HEK293 (cell line): ENCODE data around the gene OLR1.

Source experiments
- CTCF ChIA-PET: fragments of 350-600 bp; formaldehyde crosslinking; extraction: SDS; loops from one replicate; lab custom pipeline; 2021; ENCODE audit warnings: antibody characterized with exemption; lab: Yijun Ruan, JAX
- POLR2A ChIA-PET: fragments of 300-600 bp; formaldehyde crosslinking; extraction: SDS; loops from one replicate; lab custom pipeline; 2020; ENCODE audit warnings: antibody characterized with exemption, inconsistent platforms; lab: Yijun Ruan, JAX
- H3K27ac ChIP-seq: fragments of 200-500 bp; sonication (Bioruptor generic); 2 replicates; pipeline ENCODE4 v1.5.1; 2014; ENCODE audit warnings: low read depth, low read length, control low read depth, inconsistent platforms; ENCODE audit errors: extremely low read depth
- H3K36me3 ChIP-seq, 2 experiments: fragments of 200-500 bp in 1 of 2; sonication (Bioruptor generic) in 1 of 2; 1 replicate in 1 of 2; 2 replicates in 1 of 2; pipeline ENCODE4 v1.5.1; 2014 to 2017; ENCODE audit warnings: inconsistent platforms in 2 of 2, low read length in 2 of 2; ENCODE audit not compliant: control insufficient read depth in 2 of 2, insufficient read depth in 1 of 2
- H3K4me1 ChIP-seq: fragments of 200-500 bp; sonication (Bioruptor generic); 2 replicates; pipeline ENCODE4 v1.5.1; 2014; ENCODE audit warnings: mild to moderate bottlenecking, low read length, inconsistent platforms; ENCODE audit not compliant: control insufficient read depth, insufficient read depth
- H3K4me3 ChIP-seq: 2 replicates; pipeline ENCODE4 v1.5.1; 2011; ENCODE audit warnings: low read depth, mild to moderate bottlenecking, control low read depth, low read length, moderate library complexity
- H3K9me3 ChIP-seq: fragments of 200-500 bp; sonication (Bioruptor generic); 2 replicates; pipeline ENCODE4 v1.5.1; 2014; ENCODE audit warnings: low read depth, low read length, inconsistent platforms; ENCODE audit not compliant: control insufficient read depth, insufficient read depth
- GLIS1 ChIP-seq: fragments of 450-650 bp; formaldehyde crosslinking; IDR thresholded peaks from 2 replicates; pipeline ENCODE4 v1.5.1; 2016; ENCODE audit warnings: missing biosample characterization, missing genetic modification characterization
- MYNN ChIP-seq: fragments of 450-650 bp; formaldehyde crosslinking; IDR thresholded peaks from 2 replicates; pipeline ENCODE4 v1.5.1; 2016; ENCODE audit warnings: missing biosample characterization, missing genetic modification characterization, borderline replicate concordance
- PRDM1 ChIP-seq: fragments of 450-650 bp; formaldehyde crosslinking; IDR thresholded peaks from 2 replicates; pipeline ENCODE4; 2016; ENCODE audit warnings: missing biosample characterization, missing genetic modification characterization
- ZBTB21 ChIP-seq: fragments of 450-650 bp; formaldehyde crosslinking; IDR thresholded peaks from 2 replicates; pipeline ENCODE4 v1.5.1; 2017; ENCODE audit warnings: missing biosample characterization, missing genetic modification characterization
- ZBTB48 ChIP-seq: fragments of 450-650 bp; formaldehyde crosslinking; IDR thresholded peaks from 2 replicates; pipeline ENCODE4 v1.5.1; 2016; ENCODE audit warnings: missing biosample characterization, missing genetic modification characterization
- ZFP37 ChIP-seq: fragments of 450-650 bp; formaldehyde crosslinking; IDR thresholded peaks from 2 replicates; pipeline ENCODE4 v1.5.1; 2016; ENCODE audit warnings: missing biosample characterization, missing genetic modification characterization
- ZFP41 ChIP-seq: fragments of 450-650 bp; formaldehyde crosslinking; IDR thresholded peaks from 2 replicates; pipeline ENCODE4 v1.5.1; 2016; ENCODE audit warnings: missing biosample characterization, missing genetic modification characterization, borderline replicate concordance
- ZNF146 ChIP-seq: fragments of 450-650 bp; formaldehyde crosslinking; IDR thresholded peaks from 2 replicates; pipeline ENCODE4 v1.5.1; 2016; ENCODE audit warnings: missing biosample characterization, missing genetic modification characterization
- ZNF280C ChIP-seq: fragments of 450-650 bp; formaldehyde crosslinking; IDR thresholded peaks from 2 replicates; pipeline ENCODE4 v1.5.1; 2016; ENCODE audit warnings: missing biosample characterization, missing genetic modification characterization
- ZNF416 ChIP-seq: fragments of 450-650 bp; formaldehyde crosslinking; IDR thresholded peaks from 2 replicates; pipeline ENCODE4 v1.5.1; 2016; ENCODE audit warnings: missing biosample characterization, missing genetic modification characterization
- ZNF449 ChIP-seq: fragments of 450-650 bp; formaldehyde crosslinking; IDR thresholded peaks from 2 replicates; pipeline ENCODE4 v1.5.1; 2017; ENCODE audit warnings: missing biosample characterization, mild to moderate bottlenecking, missing genetic modification characterization, moderate library complexity
- ZNF530 ChIP-seq: fragments of 450-650 bp; formaldehyde crosslinking; IDR thresholded peaks from 2 replicates; pipeline ENCODE4 v1.5.1; 2016; ENCODE audit warnings: low read depth, missing biosample characterization, missing genetic modification characterization
- ZNF555 ChIP-seq: fragments of 450-650 bp; formaldehyde crosslinking; conservative IDR thresholded peaks from 2 replicates; pipeline ENCODE4 v1.5.1; 2017; ENCODE audit warnings: missing biosample characterization, mild to moderate bottlenecking, missing genetic modification characterization, inconsistent platforms
- ZNF621 ChIP-seq: fragments of 450-650 bp; formaldehyde crosslinking; IDR thresholded peaks from 2 replicates; pipeline ENCODE4 v1.5.1; 2017; ENCODE audit warnings: missing biosample characterization, missing genetic modification characterization
- ZNF658 ChIP-seq: fragments of 450-650 bp; formaldehyde crosslinking; IDR thresholded peaks from 2 replicates; pipeline ENCODE4; 2016; ENCODE audit warnings: missing biosample characterization, missing genetic modification characterization
- ZNF792 ChIP-seq: fragments of 450-650 bp; formaldehyde crosslinking; IDR thresholded peaks from 2 replicates; pipeline ENCODE4 v1.5.1; 2016; ENCODE audit warnings: missing biosample characterization, missing genetic modification characterization
- ZSCAN30 ChIP-seq: fragments of 450-650 bp; IDR thresholded peaks from 2 replicates; pipeline ENCODE4 v1.5.1; 2018; ENCODE audit warnings: missing biosample characterization, mild to moderate bottlenecking, missing genetic modification characterization, moderate library complexity
- ZSCAN5A ChIP-seq: fragments of 450-650 bp; formaldehyde crosslinking; IDR thresholded peaks from 2 replicates; pipeline ENCODE4 v1.5.1; 2016; ENCODE audit warnings: missing biosample characterization, missing genetic modification characterization
- TF ChIP-seq, protein P1 (sequence below): fragments of 450-650 bp; formaldehyde crosslinking; optimal IDR thresholded peaks from 2 replicates; pipeline ENCODE3; 2016; ENCODE audit warnings: missing biosample characterization, mild to moderate bottlenecking, missing genetic modification characterization
- TF ChIP-seq, protein P2 (sequence below): fragments of 450-650 bp; formaldehyde crosslinking; IDR thresholded peaks from 2 replicates; pipeline ENCODE4 v1.5.1; 2016; ENCODE audit warnings: missing biosample characterization, missing genetic modification characterization

Gene OLR1

DNA sequence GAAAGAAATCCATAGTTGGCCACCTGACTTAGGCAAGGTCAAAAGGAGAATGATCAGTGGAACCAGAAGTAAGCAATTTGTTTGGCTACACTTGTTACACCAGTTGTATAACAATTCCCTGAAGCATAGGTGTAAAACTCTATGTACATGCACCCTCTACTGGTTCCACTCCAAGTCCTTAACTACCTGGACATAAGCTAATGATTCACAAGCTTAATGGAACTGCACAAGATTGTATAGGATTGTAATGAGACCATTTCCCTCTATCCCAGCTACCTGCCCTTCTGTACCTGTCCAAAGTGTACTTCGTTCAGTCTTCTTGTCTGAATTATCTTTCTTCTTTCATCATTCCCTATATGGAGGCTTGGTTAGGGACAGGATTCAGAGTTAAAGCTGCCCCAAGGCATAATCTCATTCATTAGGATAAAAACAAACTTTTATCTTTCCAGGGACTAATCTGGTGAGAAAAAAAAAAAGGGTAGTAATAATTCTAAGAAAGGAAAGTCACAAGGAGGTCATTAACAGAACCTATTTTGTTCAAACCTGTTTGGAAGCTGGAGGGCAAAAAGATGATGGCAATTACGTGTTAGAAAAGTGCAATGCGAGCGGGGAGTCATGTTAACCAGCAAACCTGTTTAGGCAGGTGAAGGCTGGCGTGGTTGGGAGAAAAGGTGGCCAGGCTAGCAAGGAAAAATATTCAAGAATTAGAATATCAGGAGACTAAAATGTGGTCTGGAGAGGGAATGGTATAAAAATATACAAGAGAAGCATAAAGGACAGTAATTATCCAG, 4.1 kb upstream of the OLR1 start (continued):
- TF ChIP-seq ZNF280C (no peak), ZBTB21 (no peak)

- ChIA-PET POLR2A (interaction anchor here (0.6 kb wide), 1 partner anchor 1002 kb away, joined by 3 read pairs; no protein-coding TSS in a partner anchor), CTCF (interaction anchor here (1.4 kb wide), 1 partner anchor 425 kb away, joined by 7 read pairs; no protein-coding TSS in a partner anchor)
- H3K4me1 ChIP-seq, result no peaks in the 10 kb centered on the region
- H3K9me3 ChIP-seq, result no peaks in the 10 kb centered on the region
- no peak overlapping the region for H3K27ac ChIP-seq
- no peak for TF ChIP-seq ZSCAN30 (tag by site-specific recombination)
- no peak for TF ChIP-seq ZNF621 (tag by site-specific recombination)
- no peak for TF ChIP-seq ZNF555 (tag by site-specific recombination)
- TF ChIP-seq ZNF530, result no peak
- TF ChIP-seq ZNF658 (tag by site-specific recombination), result no peak
- TF ChIP-seq ZNF146 (tag by site-specific recombination), result no peak
- no peak for TF ChIP-seq ZNF416 (tag by site-specific recombination)
- TF ChIP-seq ZBTB48, result no peak
- TF ChIP-seq ZFP37, result no peak
- TF ChIP-seq ZNF449 (tag by site-specific recombination), result no peak
- TF ChIP-seq GLIS1 (tag by site-specific recombination), result no peak
- no peak overlapping the region for H3K4me3 ChIP-seq
- no peaks in the 10 kb centered on the region for H3K36me3 ChIP-seq
Observed at GRCh38 chr12:10174986-10175614, 3.2 kb upstream of the OLR1 start.

GRCh38 chr12:10170216-10170615, 1.7 kb downstream of the OLR1 start:
- Histone ChIP-seq H3K27ac (no peak overlapping the region), H3K9me3 (no peaks in the 10 kb centered on the region), H3K4me3 (no peak overlapping the region), H3K4me1 (no peaks in the 10 kb centered on the region), H3K36me3 (no peaks in the 10 kb centered on the region)
- CTCF ChIA-PET, result interaction anchor here (0.8 to 3.6 kb wide), 4 partner anchors 13 to 30 kb away, joined by 4 to 17 read pairs (median 4); no protein-coding TSS in a partner anchor
- POLR2A ChIA-PET, result interaction anchor here (0.6 to 0.8 kb wide), 3 partner anchors 18 to 43 kb away, joined by 3 to 5 read pairs (median 3); partner anchors contain the start of gene GABARAPL1
- TF ChIP-seq ZSCAN5A (tag by site-specific recombination) (no peak), PRDM1 (tag by site-specific recombination) (no peak), ZFP41 (tag by site-specific recombination) (no peak), MYNN (tag by site-specific recombination) (no peak), ZNF792 (tag by site-specific recombination) (no peak)
- TF ChIP-seq, protein P1, sequence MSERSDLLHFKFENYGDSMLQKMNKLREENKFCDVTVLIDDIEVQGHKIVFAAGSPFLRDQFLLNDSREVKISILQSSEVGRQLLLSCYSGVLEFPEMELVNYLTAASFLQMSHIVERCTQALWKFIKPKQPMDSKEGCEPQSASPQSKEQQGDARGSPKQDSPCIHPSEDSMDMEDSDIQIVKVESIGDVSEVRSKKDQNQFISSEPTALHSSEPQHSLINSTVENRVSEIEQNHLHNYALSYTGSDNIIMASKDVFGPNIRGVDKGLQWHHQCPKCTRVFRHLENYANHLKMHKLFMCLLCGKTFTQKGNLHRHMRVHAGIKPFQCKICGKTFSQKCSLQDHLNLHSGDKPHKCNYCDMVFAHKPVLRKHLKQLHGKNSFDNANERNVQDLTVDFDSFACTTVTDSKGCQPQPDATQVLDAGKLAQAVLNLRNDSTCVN (tag by site-specific recombination), result no peak
- TF ChIP-seq, protein P2, sequence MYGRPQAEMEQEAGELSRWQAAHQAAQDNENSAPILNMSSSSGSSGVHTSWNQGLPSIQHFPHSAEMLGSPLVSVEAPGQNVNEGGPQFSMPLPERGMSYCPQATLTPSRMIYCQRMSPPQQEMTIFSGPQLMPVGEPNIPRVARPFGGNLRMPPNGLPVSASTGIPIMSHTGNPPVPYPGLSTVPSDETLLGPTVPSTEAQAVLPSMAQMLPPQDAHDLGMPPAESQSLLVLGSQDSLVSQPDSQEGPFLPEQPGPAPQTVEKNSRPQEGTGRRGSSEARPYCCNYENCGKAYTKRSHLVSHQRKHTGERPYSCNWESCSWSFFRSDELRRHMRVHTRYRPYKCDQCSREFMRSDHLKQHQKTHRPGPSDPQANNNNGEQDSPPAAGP (tag by site-specific recombination), result no peak
